Suprapubic skin (tissue), 4 donors: ENCODE data around the gene CFAP46. TPM values are rescaled to one million over a fixed set of nuclear protein-coding genes. Genes with fewer than 3 reads are reported as not detected.
"Not testable (repeated sequence)": the region's sequence is repeated elsewhere in the genome, so short reads cannot be mapped to it uniquely, and the experiment has no call there.

Experiments used
- DNase-seq, 2 donors: peaks; one replicate each; pipeline ENCODE4 v3.0.0-alpha.2; 2019; ENCODE audit warnings: low spot score in 2 of 2
- H3K27ac ChIP-seq: fragments of 200-600 bp; sonication (generic); one replicate; pipeline ENCODE4 v1.5.1; 2019
- H3K27me3 ChIP-seq: fragments of 200-600 bp; sonication (generic); one replicate; pipeline ENCODE4 v1.5.1; 2019
- H3K36me3 ChIP-seq: fragments of 200-600 bp; sonication (generic); one replicate; pipeline ENCODE4 v1.5.1; 2019
- H3K4me1 ChIP-seq: fragments of 200-600 bp; sonication (generic); one replicate; pipeline ENCODE4 v1.5.1; 2019
- H3K4me3 ChIP-seq: fragments of 200-600 bp; sonication (generic); one replicate; pipeline ENCODE4 v1.5.1; 2019; ENCODE audit warnings: mild to moderate bottlenecking
- H3K9me3 ChIP-seq: fragments of 200-600 bp; sonication (generic); one replicate; pipeline ENCODE4 v1.5.1; 2019
- CTCF ChIP-seq, 2 donors: fragments of 200-600 bp in 1 of 2; fragments of 450-650 bp in 1 of 2; sonication (generic) in 1 of 2; IDR thresholded peaks; one replicate each; pipeline ENCODE4 v1.5.1; 2016 to 2019; ENCODE audit warnings: antibody characterized with exemption in 2 of 2, mild to moderate bottlenecking in 1 of 2, moderate library complexity in 1 of 2
- EP300 ChIP-seq: sonication (generic); formaldehyde crosslinking; IDR thresholded peaks from one replicate; pipeline ENCODE4 v1.6.1; 2017; ENCODE audit warnings: antibody characterized with exemption
- POLR2A ChIP-seq, 2 donors: fragments of 450-650 bp; IDR thresholded peaks; one replicate each; pipeline ENCODE4 v1.6.1; 2017; ENCODE audit warnings: antibody characterized with exemption in 2 of 2, mild to moderate bottlenecking in 2 of 2, moderate library complexity in 2 of 2
- POLR2AphosphoS5 ChIP-seq, 3 donors: sonication (generic); formaldehyde crosslinking; IDR thresholded peaks; one replicate each; pipeline ENCODE4 v1.6.1; 2017; ENCODE audit warnings: antibody characterized with exemption in 3 of 3
- WGBS: methylation state at CpG from one replicate; pipeline ENCODE4 v1.1.5; 2018; 5-methylcytosine and 5-hydroxymethylcytosine counted together
- total RNA-seq, 4 donors: library from RNA; depleted of rRNA; stranded (reverse); fragments of >200 nt; gene quantifications; one replicate each; pipeline ENCODE4 v1.1.0, GENCODE V29; 2016

CFAP46 gene
- total RNA-seq, 4 donors from 2014 or later, result 0.11 to 0.21 TPM; not detected in 2

DNA sequence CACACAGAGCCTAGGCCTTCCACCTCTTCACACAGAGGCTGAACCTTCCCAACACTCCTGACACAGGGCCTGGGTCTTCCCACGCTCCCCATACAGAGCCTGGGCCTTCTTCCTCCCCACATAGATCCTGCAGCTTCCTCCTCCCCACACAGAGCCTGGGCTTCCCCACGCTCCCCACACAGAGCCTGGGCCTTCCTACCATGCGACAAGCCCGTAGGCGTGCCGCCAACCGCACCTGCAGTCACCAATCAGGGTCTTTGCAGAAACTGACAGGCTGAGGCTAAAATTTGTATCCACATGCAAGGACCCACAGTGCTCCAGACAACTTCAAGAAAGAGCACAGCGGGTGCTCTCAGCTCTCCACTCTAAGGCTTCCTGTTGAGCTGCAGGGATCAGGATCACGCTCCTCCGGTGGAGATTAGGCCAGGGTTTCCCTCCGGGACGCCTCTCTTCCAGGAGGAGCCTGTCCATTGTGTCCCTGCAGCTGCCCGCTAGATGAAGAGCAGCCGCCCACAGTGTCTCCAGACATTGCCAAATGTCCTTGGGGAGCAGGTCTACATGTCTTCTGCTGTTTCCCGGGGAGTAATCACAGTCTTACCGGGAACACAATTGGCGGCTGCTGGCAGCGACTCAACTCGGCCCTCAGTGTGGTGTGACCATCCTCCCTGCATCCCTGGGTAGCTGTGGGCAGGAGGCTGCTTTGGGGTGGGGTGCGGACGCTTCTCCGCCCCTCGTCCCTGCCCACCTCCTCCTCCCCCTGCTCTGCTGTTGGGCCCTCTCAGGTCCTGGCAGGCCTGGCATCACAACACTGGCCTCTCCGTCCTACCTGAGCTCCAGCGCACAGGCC is 9.7 kb downstream of the CFAP46 start:
- Histone ChIP-seq H3K27ac (no peak overlapping the region), H3K4me3 (no peak overlapping the region), H3K4me1 (no peaks in the 10 kb centered on the region), H3K9me3 (no peaks in the 10 kb centered on the region), H3K27me3 (peaks cover 5% of the 10 kb centered on the region), H3K36me3 (no peaks in the 10 kb centered on the region)
- WGBS, result 88% methylated on average over 24 of the region's 25 CpGs
- peak in 1 of 2 donors; percentile 44 for DNase-seq
- TF ChIP-seq POLR2A (IDR thresholded peaks at IDR 0.05) (no peak), POLR2AphosphoS5 (IDR thresholded peaks at IDR 0.05) (no peak), CTCF (IDR thresholded peaks at IDR 0.05) (no peak), EP300 (no peak)

DNA sequence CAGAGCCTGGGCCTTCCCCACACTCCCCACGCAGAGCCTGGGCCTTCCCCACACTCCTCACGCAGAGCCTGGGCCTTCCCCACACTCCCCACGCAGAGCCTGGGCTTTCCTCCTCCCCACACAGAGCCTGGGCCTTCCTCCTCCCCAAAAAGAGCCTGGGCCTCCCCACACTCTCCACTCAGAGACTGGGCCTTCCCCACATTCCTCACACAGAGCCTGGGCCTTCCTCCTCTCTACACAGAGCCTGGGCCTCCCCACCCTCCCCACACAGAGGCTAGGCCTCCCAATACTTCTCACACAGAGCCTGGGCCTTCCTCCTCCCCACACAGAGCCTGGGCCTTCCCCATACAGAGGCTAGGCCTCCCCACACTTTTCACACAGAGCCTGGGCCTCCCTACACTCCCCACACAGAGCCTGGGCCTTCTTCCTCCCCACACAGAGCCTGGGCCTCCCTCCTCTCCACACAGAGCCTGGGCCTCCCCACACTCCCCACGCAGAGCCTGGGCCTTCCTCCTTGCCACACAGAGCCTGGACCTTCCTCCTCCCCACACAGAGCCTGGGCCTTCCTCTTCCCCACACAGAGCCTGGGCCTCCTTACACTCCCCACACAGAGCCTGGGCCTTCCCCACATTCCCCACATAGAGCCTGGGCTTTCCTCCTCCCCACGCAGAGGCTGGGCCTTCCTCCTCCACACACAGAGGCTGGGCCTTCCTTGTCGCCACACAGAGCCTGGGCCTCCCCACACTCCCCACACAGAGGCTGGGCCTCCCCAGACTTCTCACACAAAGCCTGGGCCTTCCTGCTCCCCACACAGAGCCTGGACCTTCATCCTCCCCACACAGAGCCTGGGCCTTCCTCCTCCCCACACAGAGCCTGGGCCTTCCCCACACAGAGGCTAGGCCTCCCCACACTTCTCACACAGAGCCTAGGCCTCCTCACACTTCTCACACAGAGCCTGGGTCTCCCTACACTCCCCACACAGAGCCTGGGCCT is 10.8 kb downstream of the CFAP46 start:
- not testable (repeated sequence) for H3K36me3 ChIP-seq, DNase-seq, H3K9me3 ChIP-seq, H3K27ac ChIP-seq, H3K4me3 ChIP-seq, H3K4me1 ChIP-seq, H3K27me3 ChIP-seq
- 79% methylated on average over 5 of the region's 6 CpGs for WGBS

- 42% methylated on average over 2 of the region's 3 CpGs for WGBS
- H3K27ac ChIP-seq, DNase-seq, H3K4me1 ChIP-seq, H3K4me3 ChIP-seq, H3K36me3 ChIP-seq, H3K9me3 ChIP-seq: not testable (repeated sequence)
- peaks cover 11% of the 10 kb centered on the region for H3K27me3 ChIP-seq
These were observed 11.7 kb downstream of the CFAP46 start for GRCh38 chr10:132930701-132931100.

DNA sequence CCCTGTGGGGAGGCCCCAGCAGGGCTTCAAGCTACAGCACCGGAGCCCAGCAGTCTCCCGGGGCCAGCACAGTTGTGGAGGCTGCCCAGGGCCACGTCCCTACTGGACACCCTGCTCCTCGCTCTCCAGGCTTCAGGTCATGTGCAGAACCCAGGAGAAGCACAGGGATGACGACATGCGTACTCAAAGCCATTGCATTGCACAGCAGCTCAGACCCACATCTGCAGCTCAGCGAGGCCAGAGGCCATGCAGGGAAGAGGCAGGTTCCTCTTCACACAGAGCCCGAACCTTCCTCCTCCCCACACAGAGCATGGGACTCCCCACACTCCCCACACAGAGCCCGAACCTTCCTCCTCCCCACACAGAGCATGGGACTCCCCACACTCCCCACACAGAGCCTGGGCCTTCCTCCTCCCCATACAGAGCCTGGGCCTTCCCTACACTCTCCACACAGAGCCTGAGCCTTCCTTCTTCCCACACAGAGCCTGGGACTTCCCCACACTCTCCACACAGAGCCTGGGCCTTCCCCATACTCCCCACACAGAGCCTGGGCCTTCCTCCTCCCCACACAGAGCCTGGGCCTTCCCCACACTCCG is 12.3 kb downstream of the CFAP46 start:
- Histone ChIP-seq H3K9me3 (no peaks in the 10 kb centered on the region), H3K27me3 (peaks cover 6% of the 10 kb centered on the region), H3K4me1 (no peaks in the 10 kb centered on the region), H3K4me3 (no peak overlapping the region), H3K27ac (no peak overlapping the region), H3K36me3 (no peaks in the 10 kb centered on the region)
- TF ChIP-seq CTCF (IDR thresholded peaks at IDR 0.05), result no peak
- TF ChIP-seq POLR2A (IDR thresholded peaks at IDR 0.05), result no peak
- no peak for TF ChIP-seq POLR2AphosphoS5 (IDR thresholded peaks at IDR 0.05)
- no peak for TF ChIP-seq EP300
- no peak for DNase-seq
- 65% methylated on average over 8 of the region's 10 CpGs for WGBS

DNA sequence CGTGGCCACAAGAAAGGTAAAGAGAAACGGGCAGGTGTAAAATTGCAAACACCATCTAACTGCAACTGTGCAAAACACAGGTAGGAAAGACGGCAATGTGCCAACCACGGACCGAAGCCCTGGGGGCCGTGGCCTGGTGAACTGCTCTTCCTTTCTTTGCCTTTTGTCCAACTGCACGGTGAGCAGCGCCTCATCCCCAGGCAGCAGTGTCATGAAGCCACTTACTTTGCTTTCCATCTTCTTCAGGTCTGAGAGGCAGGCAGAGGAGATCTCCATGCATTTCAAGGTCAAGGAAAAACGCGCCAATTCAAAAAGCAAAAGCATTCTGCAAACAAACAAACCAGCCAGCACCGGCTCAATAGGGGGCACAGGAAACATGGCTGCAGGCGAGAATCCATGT is 12.9 kb downstream of the CFAP46 start:
- no peaks in the 10 kb centered on the region for H3K9me3 ChIP-seq
- WGBS, result 88% methylated on average over 12 of the region's 12 CpGs
- DNase-seq, result no peak
- H3K36me3 ChIP-seq, result no peaks in the 10 kb centered on the region
- TF ChIP-seq EP300 (no peak), POLR2A (IDR thresholded peaks at IDR 0.05) (no peak), CTCF (IDR thresholded peaks at IDR 0.05) (no peak), POLR2AphosphoS5 (IDR thresholded peaks at IDR 0.05) (no peak)
- no peak overlapping the region for H3K27ac ChIP-seq
- H3K27me3 ChIP-seq, result peaks cover 6% of the 10 kb centered on the region
- H3K4me1 ChIP-seq, result no peaks in the 10 kb centered on the region
- no peak overlapping the region for H3K4me3 ChIP-seq

GRCh38 chr10:132928261-132928660 is 14.1 kb downstream of the CFAP46 start:
- no peaks in the 10 kb centered on the region for H3K9me3 ChIP-seq
- H3K4me1 ChIP-seq, result no peaks in the 10 kb centered on the region
- no peaks in the 10 kb centered on the region for H3K36me3 ChIP-seq
- no peak overlapping the region for H3K4me3 ChIP-seq
- H3K27me3 ChIP-seq, result peaks cover 6% of the 10 kb centered on the region
- TF ChIP-seq POLR2A (IDR thresholded peaks at IDR 0.05), result no peak
- no peak for TF ChIP-seq POLR2AphosphoS5 (IDR thresholded peaks at IDR 0.05)
- TF ChIP-seq CTCF (IDR thresholded peaks at IDR 0.05), result no peak
- TF ChIP-seq EP300, result no peak
- WGBS, result 93% methylated on average over 9 of the region's 17 CpGs
- no peak overlapping the region for H3K27ac ChIP-seq
- DNase-seq, result no peak
